Activated T-cell treated with anti-CD3 and anti-CD28 coated beads, Interleukin-2, amount 50 U/mL, for 24 hours (primary cell): ENCODE results near the gene TOP1.
"Not testable (repeated sequence)": the region's sequence is repeated elsewhere in the genome, so short reads cannot be mapped to it uniquely, and the experiment has no call there.

Experiments
- DNase-seq: peaks from one replicate; pipeline ENCODE4 v3.0.0-alpha.2; 2020
- H3K27ac Mint-ChIP-seq: 2 replicates; pipeline ENCODE4 v1.8.0; 2020; ENCODE audit warnings: mild to moderate bottlenecking, mixed read lengths
- H3K27me3 Mint-ChIP-seq: 2 replicates; pipeline ENCODE4 v1.8.0; 2020; ENCODE audit warnings: mixed read lengths
- H3K36me3 Mint-ChIP-seq: 2 replicates; pipeline ENCODE4 v1.8.0; 2020; ENCODE audit warnings: low read depth, mixed read lengths
- H3K4me1 Mint-ChIP-seq: 2 replicates; pipeline ENCODE4 v1.8.0; 2020; ENCODE audit warnings: low read depth, mixed read lengths
- H3K4me3 Mint-ChIP-seq: 2 replicates; pipeline ENCODE4 v1.8.0; 2020; ENCODE audit warnings: mild to moderate bottlenecking, moderate library complexity, mixed read lengths
- H3K9me3 Mint-ChIP-seq: 2 replicates; pipeline ENCODE4 v1.8.0; 2020; ENCODE audit warnings: mixed read lengths

TOP1 gene

GRCh38 chr20:41095110-41095969 lies 66.7 kb downstream of the TOP1 start:
- peak overlapping the region; percentile 79 for H3K27ac Mint-ChIP-seq
- peak; percentile 62 for DNase-seq
- no peaks in the 10 kb centered on the region for H3K9me3 Mint-ChIP-seq
- peaks cover 88% of the 10 kb centered on the region for H3K36me3 Mint-ChIP-seq
- H3K4me1 Mint-ChIP-seq, result peaks cover 8% of the 10 kb centered on the region
- H3K4me3 Mint-ChIP-seq, result no peak overlapping the region
- no peaks in the 10 kb centered on the region for H3K27me3 Mint-ChIP-seq

GRCh38 chr20:41098703-41099250 lies 70.2 kb downstream of the TOP1 start:
- Mint-ChIP-seq H3K27me3 (no peaks in the 10 kb centered on the region), H3K4me3 (no peak overlapping the region), H3K9me3 (no peaks in the 10 kb centered on the region), H3K36me3 (peaks cover 88% of the 10 kb centered on the region), H3K27ac (peak overlapping the region; percentile 56), H3K4me1 (peaks cover 8% of the 10 kb centered on the region)
- DNase-seq, result no peak

GRCh38 chr20:41100001-41100480 lies 71.4 kb downstream of the TOP1 start:
- H3K4me3 Mint-ChIP-seq, result no peak overlapping the region
- peaks cover 94% of the 10 kb centered on the region for H3K36me3 Mint-ChIP-seq
- DNase-seq, result no peak
- H3K27me3 Mint-ChIP-seq, result no peaks in the 10 kb centered on the region
- H3K4me1 Mint-ChIP-seq, result peaks cover 4% of the 10 kb centered on the region
- H3K9me3 Mint-ChIP-seq, result no peaks in the 10 kb centered on the region
- no peak overlapping the region for H3K27ac Mint-ChIP-seq

- no peak overlapping the region for H3K4me3 Mint-ChIP-seq
- peaks cover 92% of the 10 kb centered on the region for H3K36me3 Mint-ChIP-seq
- H3K27ac Mint-ChIP-seq, result no peak overlapping the region
- H3K4me1 Mint-ChIP-seq, result no peaks in the 10 kb centered on the region
- H3K9me3 Mint-ChIP-seq, result no peaks in the 10 kb centered on the region
- H3K27me3 Mint-ChIP-seq, result no peaks in the 10 kb centered on the region
- DNase-seq, result no peak
These were observed 73.0 kb downstream of the TOP1 start for GRCh38 chr20:41101660-41102059.

GRCh38 chr20:41108531-41108930 lies 79.9 kb downstream of the TOP1 start:
- DNase-seq, result no peak
- Mint-ChIP-seq H3K9me3 (no peaks in the 10 kb centered on the region), H3K36me3 (peaks cover 93% of the 10 kb centered on the region), H3K27me3 (no peaks in the 10 kb centered on the region), H3K4me3 (no peak overlapping the region), H3K4me1 (peaks cover 2% of the 10 kb centered on the region), H3K27ac (peak overlapping the region; percentile 65)

- peaks cover 2% of the 10 kb centered on the region for H3K4me1 Mint-ChIP-seq
These were observed 81.4 kb downstream of the TOP1 start for GRCh38 chr20:41110012-41110411.

GRCh38 chr20:41110930-41111577 lies 82.4 kb downstream of the TOP1 start:
- Mint-ChIP-seq H3K9me3 (no peaks in the 10 kb centered on the region), H3K27ac (peak overlapping the region; percentile 52), H3K4me3 (no peak overlapping the region), H3K36me3 (peaks cover 92% of the 10 kb centered on the region), H3K4me1 (peaks cover 2% of the 10 kb centered on the region), H3K27me3 (no peaks in the 10 kb centered on the region)
- no peak for DNase-seq

More at GRCh38 chr20:41110012-41110411, 81.4 kb downstream of the TOP1 start:
- no peaks in the 10 kb centered on the region for H3K9me3 Mint-ChIP-seq
- H3K36me3 Mint-ChIP-seq, result peaks cover 91% of the 10 kb centered on the region
- H3K4me3 Mint-ChIP-seq, result no peak overlapping the region
- no peaks in the 10 kb centered on the region for H3K27me3 Mint-ChIP-seq
- no peak for DNase-seq
- no peak overlapping the region for H3K27ac Mint-ChIP-seq

GRCh38 chr20:41111578-41111951 lies 82.9 kb downstream of the TOP1 start:
- Mint-ChIP-seq H3K9me3 (no peaks in the 10 kb centered on the region), H3K4me3 (no peak overlapping the region), H3K27ac (peak overlapping the region; percentile 2), H3K36me3 (peaks cover 93% of the 10 kb centered on the region), H3K27me3 (no peaks in the 10 kb centered on the region), H3K4me1 (peaks cover 2% of the 10 kb centered on the region)
- DNase-seq, result no peak

- Mint-ChIP-seq H3K27me3 (no peaks in the 10 kb centered on the region), H3K36me3 (peaks cover 93% of the 10 kb centered on the region), H3K9me3 (no peaks in the 10 kb centered on the region), H3K27ac (peak overlapping the region; percentile 15), H3K4me3 (no peak overlapping the region), H3K4me1 (peaks cover 2% of the 10 kb centered on the region)
- no peak for DNase-seq
These were observed 87.8 kb downstream of the TOP1 start for GRCh38 chr20:41116282-41116956.

GRCh38 chr20:41118159-41118558 lies 89.5 kb downstream of the TOP1 start:
- not testable (repeated sequence) for H3K4me3 Mint-ChIP-seq, H3K27ac Mint-ChIP-seq, H3K27me3 Mint-ChIP-seq, H3K9me3 Mint-ChIP-seq, H3K4me1 Mint-ChIP-seq, DNase-seq
- peaks cover 93% of the 10 kb centered on the region for H3K36me3 Mint-ChIP-seq

- no peak for DNase-seq
- peaks cover 94% of the 10 kb centered on the region for H3K36me3 Mint-ChIP-seq
- peaks cover 3% of the 10 kb centered on the region for H3K4me1 Mint-ChIP-seq
- H3K4me3 Mint-ChIP-seq, result no peak overlapping the region
- no peaks in the 10 kb centered on the region for H3K9me3 Mint-ChIP-seq
- H3K27ac Mint-ChIP-seq, result no peak overlapping the region
- H3K27me3 Mint-ChIP-seq, result no peaks in the 10 kb centered on the region
These were observed 90.0 kb downstream of the TOP1 start for GRCh38 chr20:41118632-41119031.

- Mint-ChIP-seq H3K27ac (peak overlapping the region; percentile 53), H3K9me3 (no peaks in the 10 kb centered on the region), H3K4me3 (no peak overlapping the region), H3K27me3 (no peaks in the 10 kb centered on the region), H3K4me1 (peaks cover 3% of the 10 kb centered on the region), H3K36me3 (peaks cover 93% of the 10 kb centered on the region)
- DNase-seq, result no peak
These were observed 91.3 kb downstream of the TOP1 start for GRCh38 chr20:41119614-41120561.

- Mint-ChIP-seq H3K9me3 (no peaks in the 10 kb centered on the region), H3K36me3 (peaks cover 93% of the 10 kb centered on the region), H3K4me1 (peaks cover 3% of the 10 kb centered on the region), H3K4me3 (no peak overlapping the region), H3K27me3 (no peaks in the 10 kb centered on the region), H3K27ac (peak overlapping the region; percentile 86)
- DNase-seq, result no peak
These were observed 92.8 kb downstream of the TOP1 start for GRCh38 chr20:41121399-41121798.
